Measurements from ENCODE around the gene ZNF335. TPM values are rescaled to one million over a fixed set of nuclear protein-coding genes. Genes with fewer than 3 reads are reported as not detected.

The ZNF335 gene
- total RNA-seq, 6 donors from 2014 or later, result 17.4 to 41.9 (median 23.0) TPM

DNA sequence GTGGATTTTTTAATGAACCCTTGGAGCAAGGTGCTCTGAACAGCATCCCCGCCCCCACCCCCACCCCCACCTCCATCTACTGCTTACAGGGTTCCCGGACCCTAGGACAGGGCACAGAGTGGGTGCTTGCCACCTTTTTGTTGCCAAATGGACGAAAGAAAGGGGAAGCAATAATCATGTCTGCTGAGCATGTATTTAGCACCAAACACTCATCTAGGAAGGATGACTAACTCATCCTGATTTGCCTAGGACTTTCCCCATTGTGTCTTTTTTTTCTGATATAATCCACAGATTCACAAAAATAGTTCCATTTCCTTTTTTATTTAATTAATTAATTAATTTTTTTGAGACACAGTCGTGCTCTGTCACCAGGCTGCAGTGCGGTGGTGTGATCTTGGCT lies 58.9 kb downstream of the ZNF335 start:
- Histone ChIP-seq H3K4me1 (peaks cover 20 to 49% (median 30%) of the 10 kb centered on the region in 4 donors), H3K4me3 (no peak overlapping the region), H3K9me3 (no peaks in the 10 kb centered on the region), H3K36me3 (no peaks in the 10 kb centered on the region), H3K27ac (peak overlapping the region in 1 of 4 donors; percentile 82), H3K27me3 (no peaks in the 10 kb centered on the region)
- no peak for ATAC-seq (ENCODE audit: low FRiP score in 2 of 2)
- DNase-seq, result no peak
- WGBS, 2 donors, result 49 to 54% methylated on average over 5 of the region's 5 CpGs
- TF ChIP-seq EP300 (IDR thresholded peaks at IDR 0.05) (no peak), POLR2AphosphoS5 (IDR thresholded peaks at IDR 0.05) (no peak), POLR2A (IDR thresholded peaks at IDR 0.05) (no peak)
- TF ChIP-seq, protein P1, sequence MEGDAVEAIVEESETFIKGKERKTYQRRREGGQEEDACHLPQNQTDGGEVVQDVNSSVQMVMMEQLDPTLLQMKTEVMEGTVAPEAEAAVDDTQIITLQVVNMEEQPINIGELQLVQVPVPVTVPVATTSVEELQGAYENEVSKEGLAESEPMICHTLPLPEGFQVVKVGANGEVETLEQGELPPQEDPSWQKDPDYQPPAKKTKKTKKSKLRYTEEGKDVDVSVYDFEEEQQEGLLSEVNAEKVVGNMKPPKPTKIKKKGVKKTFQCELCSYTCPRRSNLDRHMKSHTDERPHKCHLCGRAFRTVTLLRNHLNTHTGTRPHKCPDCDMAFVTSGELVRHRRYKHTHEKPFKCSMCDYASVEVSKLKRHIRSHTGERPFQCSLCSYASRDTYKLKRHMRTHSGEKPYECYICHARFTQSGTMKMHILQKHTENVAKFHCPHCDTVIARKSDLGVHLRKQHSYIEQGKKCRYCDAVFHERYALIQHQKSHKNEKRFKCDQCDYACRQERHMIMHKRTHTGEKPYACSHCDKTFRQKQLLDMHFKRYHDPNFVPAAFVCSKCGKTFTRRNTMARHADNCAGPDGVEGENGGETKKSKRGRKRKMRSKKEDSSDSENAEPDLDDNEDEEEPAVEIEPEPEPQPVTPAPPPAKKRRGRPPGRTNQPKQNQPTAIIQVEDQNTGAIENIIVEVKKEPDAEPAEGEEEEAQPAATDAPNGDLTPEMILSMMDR (IDR thresholded peaks at IDR 0.05), result no peak

DNA sequence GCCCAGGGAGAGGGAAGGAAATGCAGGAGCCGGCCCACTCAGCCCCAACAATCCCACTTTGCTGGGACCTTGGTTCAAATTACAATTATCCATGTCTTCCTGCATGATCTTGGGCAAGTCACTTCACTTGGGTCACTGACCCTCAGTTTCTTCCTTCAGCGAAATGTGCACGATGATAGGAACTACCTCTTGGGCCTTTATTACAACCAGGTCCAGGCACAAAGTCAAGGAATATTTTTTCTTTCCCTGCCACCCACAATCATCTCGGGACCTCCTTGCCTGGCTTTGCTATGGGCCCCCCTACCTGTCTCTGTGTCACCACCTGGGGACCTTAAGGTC lies 59.7 kb downstream of the ZNF335 start:
- Histone ChIP-seq H3K27me3 (no peaks in the 10 kb centered on the region), H3K4me3 (peak overlapping the region in 3 of 4 donors; percentile 44 to 51 (median 48)), H3K4me1 (peaks cover 18 to 44% (median 29%) of the 10 kb centered on the region in 4 donors), H3K36me3 (peaks cover 0 to 4% (median 0%) of the 10 kb centered on the region in 4 donors), H3K9me3 (no peaks in the 10 kb centered on the region), H3K27ac (peak overlapping the region; percentile 54 to 86 (median 77))
- TF ChIP-seq, protein P1 (IDR thresholded peaks at IDR 0.05), result no peak
- TF ChIP-seq EP300 (IDR thresholded peaks at IDR 0.05) (no peak), POLR2AphosphoS5 (IDR thresholded peaks at IDR 0.05) (no peak), POLR2A (IDR thresholded peaks at IDR 0.05) (no peak)
- ATAC-seq (ENCODE audit: low FRiP score in 2 of 2), result no peak
- no peak for DNase-seq
- 19 to 24% methylated on average over 3 to 4 of the region's 4 CpGs for WGBS, 2 donors

DNA sequence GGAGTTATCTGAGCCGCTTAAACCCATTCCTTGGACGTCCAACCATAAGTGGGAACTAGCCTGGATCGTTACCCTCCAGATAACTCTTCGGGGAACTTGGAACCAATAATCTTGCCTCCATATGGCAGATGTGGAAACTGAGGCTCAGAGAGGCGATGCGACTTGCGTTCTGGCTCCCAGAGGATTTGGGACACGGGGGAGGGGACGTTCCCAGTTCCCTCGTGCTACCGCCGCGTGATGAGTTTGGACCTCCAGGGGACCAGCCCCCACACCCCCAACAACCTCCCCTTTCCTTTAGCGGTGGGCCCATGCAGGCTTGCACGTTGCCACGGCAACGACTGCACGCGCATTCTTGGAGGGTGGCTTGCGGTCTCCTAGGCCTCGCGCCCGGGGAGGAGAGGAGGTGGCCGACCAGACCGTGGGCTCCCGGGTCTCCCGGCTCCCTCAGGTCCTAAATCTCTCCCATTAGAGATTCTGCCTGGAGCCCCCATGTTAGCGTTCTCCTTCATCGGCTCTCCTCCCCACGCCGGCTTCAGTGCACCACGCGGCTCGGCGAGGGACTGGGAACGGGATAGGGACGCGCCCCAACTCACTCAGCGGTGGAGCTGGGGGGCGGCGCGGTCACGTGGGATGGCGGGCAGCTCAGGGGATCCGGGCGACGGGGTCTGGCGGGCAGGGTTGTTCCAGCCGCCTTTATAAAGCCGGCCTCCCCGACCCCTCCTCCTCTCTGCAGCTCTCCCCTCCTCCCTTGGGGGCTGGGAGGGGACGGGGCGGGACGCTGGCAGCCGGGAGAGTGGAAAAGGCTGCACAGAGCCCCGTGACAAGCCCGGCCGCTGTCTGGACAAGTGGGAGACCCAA lies 60.3 kb downstream of the ZNF335 start, which contains the start of gene PLTP:
Gene PLTP, minus strand, starts transcription at position 670 of the 858 bp plus-strand sequence. CDS start 703 bp downstream, outside the sequence.
- 3 to 5% methylated on average over 13 to 42 of the region's 58 CpGs for WGBS, 2 donors
- H3K27me3 ChIP-seq, result no peaks in the 10 kb centered on the region
- H3K4me1 ChIP-seq, result peaks cover 18 to 44% (median 29%) of the 10 kb centered on the region in 4 donors
- no peak for TF ChIP-seq EP300 (IDR thresholded peaks at IDR 0.05)
- TF ChIP-seq, protein P1 (IDR thresholded peaks at IDR 0.05), result no peak
- peak in 1 of 4 donors; percentile 89 for TF ChIP-seq POLR2A (IDR thresholded peaks at IDR 0.05)
- peak in 1 of 2 donors; percentile 53 for TF ChIP-seq POLR2AphosphoS5 (IDR thresholded peaks at IDR 0.05)
- H3K36me3 ChIP-seq, result peaks cover 0 to 4% (median 0%) of the 10 kb centered on the region in 4 donors
- H3K4me3 ChIP-seq, result peak within 1 kb of the TSS; percentile 33 to 51 (median 46)
- peak; percentile 16 to 69 for ATAC-seq (ENCODE audit: low FRiP score in 2 of 2)
- no peaks in the 10 kb centered on the region for H3K9me3 ChIP-seq
- peak within 1 kb of the TSS; percentile 54 to 86 (median 77) for H3K27ac ChIP-seq
- peak; percentile 41 to 91 for DNase-seq

DNA sequence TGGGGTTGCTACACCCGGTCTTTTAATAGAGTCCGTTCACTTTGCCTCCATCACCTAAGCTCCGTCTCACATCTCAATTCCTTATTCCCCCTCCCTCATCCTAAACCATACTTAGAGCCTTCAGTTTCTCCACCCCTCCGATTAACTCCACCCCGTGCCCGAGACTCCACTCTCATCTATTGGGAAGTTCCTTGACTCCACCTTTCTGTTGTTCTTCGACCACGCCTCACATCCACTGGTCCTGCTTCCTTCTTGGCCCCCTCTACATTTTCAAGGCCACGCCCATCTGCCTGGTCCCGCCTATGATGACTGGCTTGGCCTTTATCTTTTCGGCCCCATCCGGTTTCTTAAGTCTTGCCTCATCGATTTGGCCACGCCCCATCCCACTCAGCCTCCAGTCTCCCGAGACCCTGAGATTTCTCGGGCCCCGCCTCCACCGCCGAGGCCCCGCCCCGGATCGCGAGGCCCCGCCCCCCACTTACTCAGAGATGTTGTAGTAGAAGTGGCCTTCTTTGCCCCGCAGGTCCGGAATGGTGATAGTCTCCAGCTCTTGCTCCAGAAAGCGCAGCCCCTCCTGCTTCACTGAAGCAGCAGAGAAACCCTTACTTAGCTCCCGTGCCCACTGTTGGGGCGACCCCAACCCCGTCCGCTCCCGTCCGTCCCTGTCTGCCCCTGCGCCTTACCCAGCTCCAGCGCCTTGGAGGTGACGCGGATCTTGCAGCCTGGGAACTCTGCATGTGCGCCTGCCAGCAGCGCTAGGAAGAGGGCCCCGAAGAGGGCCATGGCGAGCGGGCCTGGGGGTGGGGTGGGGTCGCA lies 61.1 kb downstream of the ZNF335 start:
- Histone ChIP-seq H3K9me3 (no peaks in the 10 kb centered on the region), H3K27ac (peak overlapping the region; percentile 54 to 86 (median 77)), H3K4me3 (peak overlapping the region; percentile 33 to 51 (median 46)), H3K36me3 (peaks cover 0 to 4% (median 2%) of the 10 kb centered on the region in 4 donors), H3K27me3 (no peaks in the 10 kb centered on the region), H3K4me1 (peaks cover 18 to 44% (median 29%) of the 10 kb centered on the region in 4 donors)
- TF ChIP-seq, protein P1 (IDR thresholded peaks at IDR 0.05), result no peak
- TF ChIP-seq POLR2A (IDR thresholded peaks at IDR 0.05), result peak in 1 of 4 donors; percentile 76
- peak; percentile 69 to 72 for TF ChIP-seq POLR2AphosphoS5 (IDR thresholded peaks at IDR 0.05)
- TF ChIP-seq EP300 (IDR thresholded peaks at IDR 0.05), result no peak
- ATAC-seq (ENCODE audit: low FRiP score in 2 of 2) (peak; percentile 93 to 94), DNase-seq (peak; percentile 97 to 99)
- 2 to 4% methylated on average over 33 to 38 of the region's 43 CpGs for WGBS, 2 donors
